ENCODE results near the gene SCAF8. TPM values are rescaled to one million over a fixed set of nuclear protein-coding genes. Genes with fewer than 3 reads are reported as not detected.

Gene SCAF8, protein sequence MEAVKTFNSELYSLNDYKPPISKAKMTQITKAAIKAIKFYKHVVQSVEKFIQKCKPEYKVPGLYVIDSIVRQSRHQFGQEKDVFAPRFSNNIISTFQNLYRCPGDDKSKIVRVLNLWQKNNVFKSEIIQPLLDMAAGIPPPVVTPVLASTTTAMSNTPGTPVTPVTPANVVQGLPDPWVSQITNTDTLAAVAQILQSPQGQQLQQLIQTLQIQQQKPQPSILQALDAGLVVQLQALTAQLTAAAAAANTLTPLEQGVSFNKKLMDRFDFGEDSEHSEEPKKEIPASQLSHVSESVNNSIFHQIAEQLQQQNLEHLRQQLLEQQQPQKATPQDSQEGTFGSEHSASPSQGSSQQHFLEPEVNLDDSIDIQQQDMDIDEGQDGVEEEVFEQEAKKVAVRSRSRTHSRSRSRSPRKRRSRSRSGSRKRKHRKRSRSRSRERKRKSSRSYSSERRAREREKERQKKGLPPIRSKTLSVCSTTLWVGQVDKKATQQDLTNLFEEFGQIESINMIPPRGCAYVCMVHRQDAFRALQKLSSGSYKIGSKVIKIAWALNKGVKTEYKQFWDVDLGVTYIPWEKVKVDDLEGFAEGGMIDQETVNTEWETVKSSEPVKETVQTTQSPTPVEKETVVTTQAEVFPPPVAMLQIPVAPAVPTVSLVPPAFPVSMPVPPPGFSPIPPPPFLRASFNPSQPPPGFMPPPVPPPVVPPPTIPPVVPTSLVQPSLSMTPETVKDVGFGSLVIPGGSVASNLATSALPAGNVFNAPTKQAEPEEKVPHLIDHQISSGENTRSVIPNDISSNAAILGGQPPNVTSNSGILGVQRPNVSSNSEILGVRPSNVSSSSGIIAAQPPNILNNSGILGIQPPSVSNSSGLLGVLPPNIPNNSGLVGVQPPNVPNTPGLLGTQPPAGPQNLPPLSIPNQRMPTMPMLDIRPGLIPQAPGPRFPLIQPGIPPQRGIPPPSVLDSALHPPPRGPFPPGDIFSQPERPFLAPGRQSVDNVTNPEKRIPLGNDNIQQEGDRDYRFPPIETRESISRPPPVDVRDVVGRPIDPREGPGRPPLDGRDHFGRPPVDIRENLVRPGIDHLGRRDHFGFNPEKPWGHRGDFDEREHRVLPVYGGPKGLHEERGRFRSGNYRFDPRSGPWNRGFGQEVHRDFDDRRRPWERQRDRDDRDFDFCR (N-terminal part only)
- total RNA-seq (2012; rRNA removed) (21.9 and 23.5 TPM in 2 replicates), polyA plus RNA-seq (2012; rRNA removed) (13.6 and 16.1 TPM in 2 replicates), Bru-seq, nascent RNA (percentile 96 among the genes with signal in this experiment), BruChase-seq, experiment 1, labeled RNA remaining after a 6-hour chase (percentile 91 among the genes with signal in this experiment), BruChase-seq, experiment 2, labeled RNA remaining after a 2-hour chase (percentile 92 among the genes with signal in this experiment)
- 4.1 and 6.9 TPM in 2 replicates for polyA plus RNA-seq (2012; cell fraction: cytosol; rRNA removed)
- 5.1 and 23.0 TPM in 2 replicates for polyA plus RNA-seq (2012; cell fraction: nucleus; rRNA removed; ENCODE audit: low replicate concordance)
- long read RNA-seq, full-length matches to known transcripts: 1 of 10 reads
- long read RNA-seq, partial matches to known transcripts: 5 of 10 reads
- long read RNA-seq, other reads (novel, unspliced or antisense): 4 of 10 reads

DNA sequence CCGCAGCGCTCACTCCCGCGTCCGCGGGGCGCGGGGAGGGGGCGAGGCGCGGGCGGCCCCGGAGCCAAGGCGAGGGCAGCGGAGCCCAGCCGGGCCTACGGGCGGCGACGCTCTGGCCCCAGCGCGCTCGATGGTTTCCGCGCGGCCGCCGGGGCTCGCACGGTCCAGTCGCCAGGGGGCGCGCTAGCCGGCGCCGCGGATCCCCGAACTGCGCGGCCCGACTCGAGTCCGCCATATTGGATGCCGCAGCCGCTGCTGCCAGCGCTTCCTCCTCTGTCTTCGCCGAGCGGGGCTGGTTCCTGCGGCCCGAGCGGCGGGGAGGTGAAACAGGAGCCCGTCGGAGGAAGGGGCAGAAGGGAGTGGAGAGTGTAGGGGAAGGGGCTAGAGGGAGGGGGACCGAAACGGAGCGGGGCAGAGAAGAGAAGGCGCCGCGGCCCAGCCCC is at the start of gene SCAF8:
TSS of gene SCAF8 (plus strand) at position 234 of the 443 bp plus-strand sequence. CDS start 485 bp downstream, outside the sequence.
- peak within 1 kb of the TSS; percentile 98 for H3K9ac ChIP-seq (ENCODE audit: low read depth, low read length)
- peak within 1 kb of the TSS; percentile 87 for H3K4me3 ChIP-seq (ENCODE audit: insufficient read depth, low read depth, low read length)
- 0% methylated on average over 24 of the region's 61 CpGs; no CpG with 5 or more reads in 1 of the 2 experiments for WGBS, 2 experiments (ENCODE audit: extremely low coverage in 2 of 2, insufficient read length in 1 of 2)
- peak within 1 kb of the TSS; percentile 54; the same call in 1 of the 3 replicates for H2BK15ac ChIP-seq (ENCODE audit: low read depth, low read length)
- POLR2A ChIA-PET (ENCODE audit: unreplicated experiment): no interaction called here
- peak within 1 kb of the TSS; percentile 88 for H2AFZ ChIP-seq (replicated peaks; ENCODE audit: low read length, poor library complexity)
- peak within 1 kb of the TSS; percentile 98 for H3K4ac ChIP-seq (ENCODE audit: low read depth, low read length)
- peaks cover 40% of the 10 kb centered on the region for H4K20me1 ChIP-seq (ENCODE audit: insufficient read depth, low read length)
- no peak within 1 kb of the TSS for H2BK20ac ChIP-seq (ENCODE audit: low read depth, low read length)
- H4K8ac ChIP-seq (ENCODE audit: low read depth in 2 of 2, low read length in 2 of 2): peak within 1 kb of the TSS; percentile 97
- peak within 1 kb of the TSS; percentile 93 for H3K56ac ChIP-seq (ENCODE audit: extremely low read depth, insufficient read depth, low read length)
- peak within 1 kb of the TSS; percentile 100 for H3K27ac ChIP-seq (ENCODE audit: insufficient read depth, low read length)
- H3K9me1 ChIP-seq (ENCODE audit: insufficient read depth, low read length): peaks cover 13% of the 10 kb centered on the region
- DNase-seq: peak; percentile 69
- peaks cover 2% of the 10 kb centered on the region for H3K4me1 ChIP-seq (ENCODE audit: control insufficient read depth, insufficient read depth, low read length)
- in situ Hi-C loops (cut with MboI; ENCODE audit: low sequenced_read_pairs) (no loop called here), intact Hi-C loops (cut with micrococcal nuclease) (loop anchor here (1.0 to 2.0 kb wide), 2 partner anchors 58 to 72 kb away; no protein-coding TSS in a partner anchor), dilution Hi-C loops (cut with HindIII; ENCODE audit: low sequenced_read_pairs, unreplicated experiment) (no loop called here)
- H2BK120ac ChIP-seq (ENCODE audit: low read depth, low read length): peak within 1 kb of the TSS; percentile 71
- BruUV-seq (replicated peaks): no TSS peak
- H4K91ac ChIP-seq (ENCODE audit: insufficient read depth, low read depth, low read length): peak within 1 kb of the TSS; percentile 97
- peak; percentile 80 for ATAC-seq (ENCODE audit: low read depth)
- H3K23ac ChIP-seq (ENCODE audit: low read depth, low read length): peak within 1 kb of the TSS; percentile 82
- peak within 1 kb of the TSS; percentile 98 for H2BK5ac ChIP-seq (ENCODE audit: low read depth, low read length, poor library complexity, severe bottlenecking)
- H3K4me2 ChIP-seq (ENCODE audit: low read depth, low read length): peak within 1 kb of the TSS; percentile 78
- H3K79me1 ChIP-seq (ENCODE audit: low read depth in 1 of 2, low read length in 2 of 2): peaks cover 2 to 9% of the 10 kb centered on the region in 2 experiments; a peak in 2 of 4 replicates
- H3K14ac ChIP-seq (replicated peaks; ENCODE audit: low read depth, low read length): peak within 1 kb of the TSS; percentile 99
- CTCF ChIA-PET: interaction anchor here (0.9 kb wide), 1 partner anchor 72 kb away, joined by 3 read pairs; no protein-coding TSS in a partner anchor
- H4K5ac ChIP-seq (ENCODE audit: low read depth, low read length): peak within 1 kb of the TSS; percentile 93
- H3K27me3 ChIP-seq (ENCODE audit: control insufficient read depth, insufficient read depth, low read length): no peaks in the 10 kb centered on the region
- peak within 1 kb of the TSS; percentile 97 for H2AK9ac ChIP-seq (replicated peaks; ENCODE audit: low read depth, low read length, poor library complexity)
- H3K18ac ChIP-seq (ENCODE audit: low read depth, low read length): peak within 1 kb of the TSS; percentile 94
- peak within 1 kb of the TSS; percentile 74 for H2AK5ac ChIP-seq (ENCODE audit: low read depth, low read length)
- H3K9me3 ChIP-seq (ENCODE audit: control insufficient read depth, insufficient read depth, low read length): no peaks in the 10 kb centered on the region
- peaks cover 5% of the 10 kb centered on the region; the same call in 1 of the 2 replicates for H3K36me3 ChIP-seq (ENCODE audit: control insufficient read depth, insufficient read depth, low read length)
- TF ChIP-seq, protein P1, sequence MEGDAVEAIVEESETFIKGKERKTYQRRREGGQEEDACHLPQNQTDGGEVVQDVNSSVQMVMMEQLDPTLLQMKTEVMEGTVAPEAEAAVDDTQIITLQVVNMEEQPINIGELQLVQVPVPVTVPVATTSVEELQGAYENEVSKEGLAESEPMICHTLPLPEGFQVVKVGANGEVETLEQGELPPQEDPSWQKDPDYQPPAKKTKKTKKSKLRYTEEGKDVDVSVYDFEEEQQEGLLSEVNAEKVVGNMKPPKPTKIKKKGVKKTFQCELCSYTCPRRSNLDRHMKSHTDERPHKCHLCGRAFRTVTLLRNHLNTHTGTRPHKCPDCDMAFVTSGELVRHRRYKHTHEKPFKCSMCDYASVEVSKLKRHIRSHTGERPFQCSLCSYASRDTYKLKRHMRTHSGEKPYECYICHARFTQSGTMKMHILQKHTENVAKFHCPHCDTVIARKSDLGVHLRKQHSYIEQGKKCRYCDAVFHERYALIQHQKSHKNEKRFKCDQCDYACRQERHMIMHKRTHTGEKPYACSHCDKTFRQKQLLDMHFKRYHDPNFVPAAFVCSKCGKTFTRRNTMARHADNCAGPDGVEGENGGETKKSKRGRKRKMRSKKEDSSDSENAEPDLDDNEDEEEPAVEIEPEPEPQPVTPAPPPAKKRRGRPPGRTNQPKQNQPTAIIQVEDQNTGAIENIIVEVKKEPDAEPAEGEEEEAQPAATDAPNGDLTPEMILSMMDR (conservative IDR thresholded peaks at IDR 0.05; ENCODE audit: low read depth, low read length): peak; percentile 92
- TF ChIP-seq SMC3 (IDR thresholded peaks at IDR 0.05; ENCODE audit: low read depth, low read length): peak; percentile 58
- TF ChIP-seq BHLHE40 (IDR thresholded peaks at IDR 0.05; ENCODE audit: low read depth, low read length): no peak
- no peak for TF ChIP-seq FOS (IDR thresholded peaks at IDR 0.05; ENCODE audit: low read depth, low read length)
- no peak for TF ChIP-seq RFX5 (IDR thresholded peaks at IDR 0.05; ENCODE audit: low read depth, low read length)
- no peak for TF ChIP-seq MAFK (IDR thresholded peaks at IDR 0.05; ENCODE audit: low read depth, low read length)
- peak; percentile 80; the same call in 1 of the 2 replicates for TF ChIP-seq MAZ (IDR thresholded peaks at IDR 0.05; ENCODE audit: borderline replicate concordance, low read depth, low read length)
- TF ChIP-seq, protein P2, sequence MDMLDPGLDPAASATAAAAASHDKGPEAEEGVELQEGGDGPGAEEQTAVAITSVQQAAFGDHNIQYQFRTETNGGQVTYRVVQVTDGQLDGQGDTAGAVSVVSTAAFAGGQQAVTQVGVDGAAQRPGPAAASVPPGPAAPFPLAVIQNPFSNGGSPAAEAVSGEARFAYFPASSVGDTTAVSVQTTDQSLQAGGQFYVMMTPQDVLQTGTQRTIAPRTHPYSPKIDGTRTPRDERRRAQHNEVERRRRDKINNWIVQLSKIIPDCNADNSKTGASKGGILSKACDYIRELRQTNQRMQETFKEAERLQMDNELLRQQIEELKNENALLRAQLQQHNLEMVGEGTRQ (IDR thresholded peaks at IDR 0.05; ENCODE audit: low read depth, low read length): no peak
- peak; percentile 53 for TF ChIP-seq RAD21 (IDR thresholded peaks at IDR 0.05; ENCODE audit: low read length)
